Mammary epithelial cell (primary cell): ENCODE measurements around the gene OMG.

Experiments
- EZH2 ChIP-seq: IDR thresholded peaks from 2 replicates; pipeline ENCODE4 v1.6.1; 2012; ENCODE audit warnings: low read length, inconsistent platforms, borderline replicate concordance
- TF ChIP-seq, protein P1 (sequence below), 2 donors: IDR thresholded peaks in 1 of 2; conservative IDR thresholded peaks in 1 of 2; 2 replicates each; pipeline ENCODE4 v1.5.1; 2011 to 2012; ENCODE audit warnings: inconsistent platforms in 2 of 2, low read length in 2 of 2, mild to moderate bottlenecking in 2 of 2, control low read depth in 1 of 2, low read depth in 1 of 2; ENCODE audit not compliant: insufficient read depth in 1 of 2; ENCODE audit errors: extremely low read depth in 1 of 2

- TF ChIP-seq, protein P1, sequence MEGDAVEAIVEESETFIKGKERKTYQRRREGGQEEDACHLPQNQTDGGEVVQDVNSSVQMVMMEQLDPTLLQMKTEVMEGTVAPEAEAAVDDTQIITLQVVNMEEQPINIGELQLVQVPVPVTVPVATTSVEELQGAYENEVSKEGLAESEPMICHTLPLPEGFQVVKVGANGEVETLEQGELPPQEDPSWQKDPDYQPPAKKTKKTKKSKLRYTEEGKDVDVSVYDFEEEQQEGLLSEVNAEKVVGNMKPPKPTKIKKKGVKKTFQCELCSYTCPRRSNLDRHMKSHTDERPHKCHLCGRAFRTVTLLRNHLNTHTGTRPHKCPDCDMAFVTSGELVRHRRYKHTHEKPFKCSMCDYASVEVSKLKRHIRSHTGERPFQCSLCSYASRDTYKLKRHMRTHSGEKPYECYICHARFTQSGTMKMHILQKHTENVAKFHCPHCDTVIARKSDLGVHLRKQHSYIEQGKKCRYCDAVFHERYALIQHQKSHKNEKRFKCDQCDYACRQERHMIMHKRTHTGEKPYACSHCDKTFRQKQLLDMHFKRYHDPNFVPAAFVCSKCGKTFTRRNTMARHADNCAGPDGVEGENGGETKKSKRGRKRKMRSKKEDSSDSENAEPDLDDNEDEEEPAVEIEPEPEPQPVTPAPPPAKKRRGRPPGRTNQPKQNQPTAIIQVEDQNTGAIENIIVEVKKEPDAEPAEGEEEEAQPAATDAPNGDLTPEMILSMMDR (conservative IDR thresholded peaks at IDR 0.05 in 1 of 2, IDR thresholded peaks at IDR 0.05 in 1 of 2; ENCODE audit: extremely low read depth in 1 of 2, insufficient read depth in 1 of 2, low read depth in 1 of 2, low read length in 2 of 2), result no peak
- TF ChIP-seq EZH2, result no peak
These were observed 11.6 kb upstream of the OMG start for GRCh38 chr17:31308372-31309334.
